Activated CD8-positive, alpha-beta memory T cell treated with anti-CD3 and anti-CD28 coated beads, Interleukin-2, amount 50 U/mL, for 1 hour (primary cell): ENCODE measurements around the gene YIPF5.

Experiments
- DNase-seq: peaks from one replicate; pipeline ENCODE4 v3.0.0-alpha.2; 2020; ENCODE audit errors: extremely low read depth

The YIPF5 gene

GRCh38 chr5:144179226-144179625 is 8.8 kb upstream of the YIPF5 start:
- DNase-seq = no peak

- DNase-seq = no peak
These were observed 7.1 kb upstream of the YIPF5 start for GRCh38 chr5:144177548-144177947.

GRCh38 chr5:144173766-144174165 is 3.3 kb upstream of the YIPF5 start:
- no peak for DNase-seq

GRCh38 chr5:144169904-144170275 is 569 bp downstream of the YIPF5 start:
- no peak for DNase-seq

- no peak for DNase-seq
These were observed 2.5 kb downstream of the YIPF5 start for GRCh38 chr5:144167998-144168397.

GRCh38 chr5:144166696-144167095 is 3.8 kb downstream of the YIPF5 start:
- no peak for DNase-seq

- DNase-seq = no peak
These were observed 7.8 kb downstream of the YIPF5 start for GRCh38 chr5:144162686-144163085.

GRCh38 chr5:144156767-144157171 is 13.7 kb downstream of the YIPF5 start:
- DNase-seq = no peak

- no peak for DNase-seq
These were observed 19.4 kb downstream of the YIPF5 start for GRCh38 chr5:144151026-144151425.

- DNase-seq = no peak
These were observed 25.3 kb downstream of the YIPF5 start for GRCh38 chr5:144144956-144145751.

- DNase-seq = no peak
These were observed 26.8 kb downstream of the YIPF5 start for GRCh38 chr5:144143625-144144024.

GRCh38 chr5:144142824-144143162 is 27.7 kb downstream of the YIPF5 start:
- no peak for DNase-seq

GRCh38 chr5:144142139-144142823 is 28.2 kb downstream of the YIPF5 start:
- no peak for DNase-seq

GRCh38 chr5:144141585-144141984 is 28.9 kb downstream of the YIPF5 start:
- no peak for DNase-seq

GRCh38 chr5:144139586-144139985 is 30.9 kb downstream of the YIPF5 start:
- no peak for DNase-seq

GRCh38 chr5:144135113-144135762 is 35.2 kb downstream of the YIPF5 start:
- DNase-seq = no peak

GRCh38 chr5:144134194-144134826 is 36.1 kb downstream of the YIPF5 start:
- DNase-seq = no peak

- no peak for DNase-seq
These were observed 37.3 kb downstream of the YIPF5 start for GRCh38 chr5:144133050-144133633.

GRCh38 chr5:144131261-144131660 is 39.2 kb downstream of the YIPF5 start:
- DNase-seq = no peak

GRCh38 chr5:144130306-144130705 is 40.2 kb downstream of the YIPF5 start:
- no peak for DNase-seq

GRCh38 chr5:144128844-144129243 is 41.6 kb downstream of the YIPF5 start:
- DNase-seq = no peak

GRCh38 chr5:144126707-144127106 is 43.8 kb downstream of the YIPF5 start:
- no peak for DNase-seq
